Nephron (organoid): Measurements from ENCODE around the gene HPS1.

Experiments
- H3K27ac Mint-ChIP-seq, 3 experiments: 2 replicates each; pipeline ENCODE4 v1.8.0; 2020; ENCODE audit warnings: mixed read lengths in 3 of 3, mild to moderate bottlenecking in 2 of 3, moderate library complexity in 1 of 3
- H3K27me3 Mint-ChIP-seq: 2 replicates; pipeline ENCODE4 v1.8.0; 2021; ENCODE audit warnings: low read depth, mild to moderate bottlenecking, moderate library complexity, mixed read lengths
- H3K36me3 Mint-ChIP-seq: 2 replicates; pipeline ENCODE4 v1.8.0; 2020; ENCODE audit warnings: low read depth, mixed read lengths
- H3K4me1 Mint-ChIP-seq: 2 replicates; pipeline ENCODE4 v1.8.0; 2020; ENCODE audit warnings: mixed read lengths
- H3K4me3 Mint-ChIP-seq, 3 experiments: 2 replicates each; pipeline ENCODE4 v1.8.0; 2020; ENCODE audit warnings: mild to moderate bottlenecking in 3 of 3, mixed read lengths in 3 of 3, moderate library complexity in 2 of 3
- H3K9me3 Mint-ChIP-seq: 2 replicates; pipeline ENCODE4 v1.8.0; 2020; ENCODE audit warnings: mixed read lengths
- TF ChIP-seq, protein P1 (sequence below), 3 experiments: fragments of 200-600 bp; sonication (generic); IDR thresholded peaks; one replicate each; pipeline ENCODE4 v1.5.0; 2021; ENCODE audit warnings: antibody characterized with exemption in 3 of 3; ENCODE audit not compliant: unreplicated experiment in 3 of 3

HPS1 gene

DNA sequence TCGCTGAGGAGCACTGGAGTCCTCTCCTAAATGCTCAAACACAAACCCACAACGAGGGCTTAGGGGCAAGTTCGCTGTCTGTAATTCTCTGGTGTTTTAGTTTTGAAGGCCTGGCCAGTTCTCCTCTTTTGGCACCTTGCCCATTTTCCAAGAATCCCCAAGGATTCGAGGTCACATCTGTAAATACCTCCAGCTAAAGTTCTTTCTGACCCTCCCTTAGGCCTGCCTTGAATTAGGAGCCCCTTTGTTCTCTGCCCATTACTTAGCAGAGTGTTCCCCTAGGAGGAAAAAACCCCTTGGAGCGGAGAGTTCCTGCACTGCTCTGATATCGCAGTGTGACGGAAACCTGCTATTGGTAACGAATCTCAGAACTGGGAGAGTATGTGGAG is 31.0 kb downstream of the HPS1 start:
- peaks cover 33% of the 10 kb centered on the region for H3K4me1 Mint-ChIP-seq
- H3K4me3 Mint-ChIP-seq: peak overlapping the region; percentile 38 to 98 (median 93)
- H3K27ac Mint-ChIP-seq: peak overlapping the region; percentile 53 to 98 (median 98)
- H3K9me3 Mint-ChIP-seq: no peaks in the 10 kb centered on the region
- TF ChIP-seq, protein P1, sequence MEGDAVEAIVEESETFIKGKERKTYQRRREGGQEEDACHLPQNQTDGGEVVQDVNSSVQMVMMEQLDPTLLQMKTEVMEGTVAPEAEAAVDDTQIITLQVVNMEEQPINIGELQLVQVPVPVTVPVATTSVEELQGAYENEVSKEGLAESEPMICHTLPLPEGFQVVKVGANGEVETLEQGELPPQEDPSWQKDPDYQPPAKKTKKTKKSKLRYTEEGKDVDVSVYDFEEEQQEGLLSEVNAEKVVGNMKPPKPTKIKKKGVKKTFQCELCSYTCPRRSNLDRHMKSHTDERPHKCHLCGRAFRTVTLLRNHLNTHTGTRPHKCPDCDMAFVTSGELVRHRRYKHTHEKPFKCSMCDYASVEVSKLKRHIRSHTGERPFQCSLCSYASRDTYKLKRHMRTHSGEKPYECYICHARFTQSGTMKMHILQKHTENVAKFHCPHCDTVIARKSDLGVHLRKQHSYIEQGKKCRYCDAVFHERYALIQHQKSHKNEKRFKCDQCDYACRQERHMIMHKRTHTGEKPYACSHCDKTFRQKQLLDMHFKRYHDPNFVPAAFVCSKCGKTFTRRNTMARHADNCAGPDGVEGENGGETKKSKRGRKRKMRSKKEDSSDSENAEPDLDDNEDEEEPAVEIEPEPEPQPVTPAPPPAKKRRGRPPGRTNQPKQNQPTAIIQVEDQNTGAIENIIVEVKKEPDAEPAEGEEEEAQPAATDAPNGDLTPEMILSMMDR (IDR thresholded peaks at IDR 0.05; ENCODE audit: unreplicated experiment in 3 of 3): no peak
- H3K36me3 Mint-ChIP-seq: peaks cover 14% of the 10 kb centered on the region
- no peaks in the 10 kb centered on the region for H3K27me3 Mint-ChIP-seq

DNA sequence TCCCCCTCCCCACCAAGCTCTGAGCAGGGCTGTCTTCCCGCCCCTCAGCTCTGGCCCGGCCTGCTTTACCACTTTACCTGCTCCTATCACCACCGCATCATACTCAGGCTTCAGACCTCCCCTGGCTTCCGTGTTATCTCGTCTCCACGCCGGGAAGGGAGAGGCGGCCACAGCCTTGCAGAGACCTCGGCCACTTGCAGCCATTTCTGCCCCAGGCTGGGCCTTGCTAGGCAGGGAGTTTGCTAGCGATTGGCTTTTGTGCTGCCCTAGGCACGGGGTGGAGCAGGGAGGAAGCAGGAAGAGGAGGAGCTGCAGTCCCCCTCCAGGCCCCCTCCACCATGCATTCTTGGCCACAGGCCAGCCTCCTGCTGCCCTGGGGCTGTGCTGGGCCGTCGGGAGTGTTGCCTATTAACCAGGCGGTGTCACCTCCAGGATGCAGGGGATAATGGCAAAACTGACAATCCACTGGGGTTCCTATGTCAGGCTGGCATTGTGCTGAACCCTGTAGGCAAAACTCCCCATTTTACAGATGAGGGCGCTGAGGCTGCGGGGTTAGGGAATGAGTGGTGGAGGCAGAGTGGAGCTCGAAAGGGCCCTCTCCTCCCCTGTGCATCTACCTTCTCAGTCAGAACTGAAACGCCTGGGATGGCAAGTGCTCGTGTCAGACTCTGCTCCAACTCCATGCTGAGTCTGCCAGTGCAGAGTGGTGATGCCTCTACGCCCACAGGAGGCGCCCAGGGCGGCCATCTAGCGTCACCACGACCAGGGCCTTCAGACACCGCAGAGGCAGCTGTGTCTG is 31.6 kb downstream of the HPS1 start, which contains the start of gene PYROXD2:
PYROXD2 (minus strand) TSS at position 251 of the 799 bp plus-strand sequence; CDS start at position 204, 47 bp downstream.
- Mint-ChIP-seq H3K4me1 (peaks cover 33% of the 10 kb centered on the region), H3K36me3 (peaks cover 14% of the 10 kb centered on the region), H3K27ac (peak within 1 kb of the TSS; percentile 96 to 98 (median 98)), H3K4me3 (peak within 1 kb of the TSS; percentile 93 to 98 (median 95)), H3K9me3 (no peaks in the 10 kb centered on the region), H3K27me3 (no peaks in the 10 kb centered on the region)
- TF ChIP-seq, protein P1 (IDR thresholded peaks at IDR 0.05; ENCODE audit: unreplicated experiment in 3 of 3): no peak

DNA sequence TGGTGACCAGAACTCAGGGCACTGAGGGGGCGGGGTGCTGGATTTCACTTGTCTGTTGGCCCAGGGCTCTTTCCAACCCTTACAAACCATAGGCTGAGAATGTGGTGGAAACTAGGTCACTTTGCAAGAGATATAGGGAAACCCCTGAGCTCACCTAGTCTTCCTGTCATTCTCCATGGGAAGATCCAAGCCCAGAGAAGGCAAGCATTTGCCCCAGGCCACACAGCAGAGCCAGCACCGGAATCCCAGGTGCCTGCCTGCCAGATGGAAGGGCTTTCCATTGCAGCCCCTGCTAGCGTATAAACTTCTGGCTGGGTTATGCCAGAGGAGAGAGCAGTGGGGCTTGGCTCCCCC is 32.2 kb downstream of the HPS1 start:
- no peaks in the 10 kb centered on the region for H3K27me3 Mint-ChIP-seq
- H3K4me3 Mint-ChIP-seq: peak overlapping the region; percentile 93 to 98 (median 95)
- H3K27ac Mint-ChIP-seq: peak overlapping the region; percentile 96 to 98 (median 98)
- H3K4me1 Mint-ChIP-seq: peaks cover 33% of the 10 kb centered on the region
- H3K36me3 Mint-ChIP-seq: peaks cover 9% of the 10 kb centered on the region
- H3K9me3 Mint-ChIP-seq: no peaks in the 10 kb centered on the region
- TF ChIP-seq, protein P1 (IDR thresholded peaks at IDR 0.05; ENCODE audit: unreplicated experiment in 3 of 3): no peak

DNA sequence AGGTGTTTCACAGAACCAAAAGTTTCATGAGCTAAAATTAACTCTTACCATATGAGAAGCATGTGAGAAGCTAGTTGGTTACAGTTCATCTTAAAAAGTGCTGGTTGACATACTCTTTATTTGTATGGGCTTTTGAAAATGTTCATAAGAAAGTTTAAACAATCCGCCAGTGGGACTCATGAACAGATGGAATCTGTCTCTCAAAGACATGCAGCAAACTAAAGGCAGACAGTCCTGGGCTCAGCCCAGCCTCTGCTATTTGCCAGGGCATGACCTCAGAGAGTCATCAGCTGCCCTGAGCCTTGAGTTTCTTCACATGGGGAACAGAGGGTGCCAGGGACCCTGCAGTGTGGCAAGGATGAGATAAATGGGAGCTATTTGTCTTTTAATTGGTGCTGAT is 35.0 kb downstream of the HPS1 start:
- Mint-ChIP-seq H3K9me3 (no peaks in the 10 kb centered on the region), H3K4me1 (peaks cover 33% of the 10 kb centered on the region), H3K36me3 (peaks cover 3% of the 10 kb centered on the region), H3K27ac (peak overlapping the region in 1 of 3 experiments; percentile 34), H3K4me3 (peak overlapping the region; percentile 27 to 39 (median 37)), H3K27me3 (no peaks in the 10 kb centered on the region)
- TF ChIP-seq, protein P1 (IDR thresholded peaks at IDR 0.05; ENCODE audit: unreplicated experiment in 3 of 3): no peak

DNA sequence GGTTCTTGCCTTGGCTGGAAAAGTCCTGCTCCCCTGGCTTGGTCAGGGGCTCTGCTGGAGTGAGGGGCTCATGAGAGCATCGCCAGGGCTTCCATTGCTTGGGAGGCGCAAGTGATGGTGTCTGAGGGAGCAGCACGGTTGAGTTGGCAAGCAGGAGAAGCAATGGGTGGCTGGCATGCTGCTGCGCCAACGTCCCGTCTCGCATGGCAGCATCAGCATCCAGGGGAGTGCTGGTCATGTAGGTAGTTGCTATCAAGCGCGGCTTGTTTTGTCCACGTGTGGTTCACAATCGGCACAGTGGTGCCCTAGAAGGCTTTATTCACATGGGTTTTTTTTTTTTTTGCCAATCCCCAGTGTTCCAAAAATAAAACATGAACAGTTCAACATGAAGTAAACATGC is 35.6 kb downstream of the HPS1 start:
- peak overlapping the region in 1 of 3 experiments; percentile 16 for H3K27ac Mint-ChIP-seq
- H3K36me3 Mint-ChIP-seq: peaks cover 3% of the 10 kb centered on the region
- no peaks in the 10 kb centered on the region for H3K9me3 Mint-ChIP-seq
- peaks cover 34% of the 10 kb centered on the region for H3K4me1 Mint-ChIP-seq
- no peak overlapping the region for H3K4me3 Mint-ChIP-seq
- TF ChIP-seq, protein P1 (IDR thresholded peaks at IDR 0.05; ENCODE audit: unreplicated experiment in 3 of 3): no peak
- H3K27me3 Mint-ChIP-seq: no peaks in the 10 kb centered on the region

DNA sequence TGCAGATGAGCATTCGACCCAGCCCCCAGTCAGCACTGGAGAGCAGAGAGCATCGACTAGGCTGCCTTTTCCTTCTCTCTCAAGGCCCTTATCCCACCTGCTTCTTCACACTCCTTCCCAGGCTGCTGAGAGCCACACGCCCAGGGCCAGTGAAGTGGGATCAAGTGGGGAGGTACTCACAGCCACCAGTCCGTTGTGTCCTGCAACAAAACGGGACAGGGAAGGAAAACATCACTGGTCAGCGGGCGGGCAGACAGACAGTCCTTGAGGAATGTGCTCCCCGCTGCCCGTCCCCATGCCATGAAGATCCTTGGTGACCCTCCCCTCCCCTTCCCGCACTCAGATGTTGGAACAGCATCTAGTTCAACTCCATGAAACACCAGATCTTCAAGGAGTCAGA is 36.0 kb downstream of the HPS1 start:
- Mint-ChIP-seq H3K27me3 (no peaks in the 10 kb centered on the region), H3K27ac (no peak overlapping the region), H3K9me3 (no peaks in the 10 kb centered on the region), H3K36me3 (peaks cover 3% of the 10 kb centered on the region), H3K4me3 (no peak overlapping the region), H3K4me1 (peaks cover 36% of the 10 kb centered on the region)
- TF ChIP-seq, protein P1 (IDR thresholded peaks at IDR 0.05; ENCODE audit: unreplicated experiment in 3 of 3): no peak
